Chondrocyte (in vitro differentiated cells): ENCODE measurements around the gene RAPGEF3. TPM values are rescaled to one million over a fixed set of nuclear protein-coding genes. Genes with fewer than 3 reads are reported as not detected.

Experiments
- DNase-seq: peaks from one replicate; pipeline ENCODE4 v3.0.0; 2021; ENCODE audit warnings: mixed read lengths, low spot score
- H3K27ac Mint-ChIP-seq: one replicate; pipeline ENCODE4 v1.8.0; 2021; ENCODE audit warnings: mild to moderate bottlenecking, moderate library complexity, mixed read lengths; ENCODE audit not compliant: unreplicated experiment
- H3K27me3 Mint-ChIP-seq: 2 replicates; pipeline ENCODE4 v1.8.0; 2021; ENCODE audit warnings: low read depth, mixed read lengths
- H3K36me3 Mint-ChIP-seq: 2 replicates; pipeline ENCODE4 v1.8.0; 2021; ENCODE audit warnings: low read depth, mixed read lengths
- H3K4me1 Mint-ChIP-seq: 2 replicates; pipeline ENCODE4 v1.8.0; 2021; ENCODE audit warnings: low read depth, mild to moderate bottlenecking, mixed read lengths
- H3K4me3 Mint-ChIP-seq: one replicate; pipeline ENCODE4 v1.8.0; 2021; ENCODE audit warnings: mild to moderate bottlenecking, moderate library complexity, mixed read lengths; ENCODE audit not compliant: unreplicated experiment
- H3K9me3 Mint-ChIP-seq: 2 replicates; pipeline ENCODE4 v1.8.0; 2021; ENCODE audit warnings: low read depth, mixed read lengths
- CTCF ChIP-seq: fragments of 200-600 bp; sonication (generic); IDR thresholded peaks from 2 replicates; pipeline ENCODE4 v1.5.0; 2021; ENCODE audit warnings: antibody characterized with exemption, mild to moderate bottlenecking, moderate library complexity
- total RNA-seq: library from RNA; stranded (reverse); gene quantifications from 3 replicates; pipeline ENCODE4 v1.2.1, GENCODE V29; 2021

RAPGEF3 gene
- total RNA-seq, 1 donor from 2014 or later, result 1.3 TPM

GRCh38 chr12:47773858-47774580 lies 15.3 kb upstream of the RAPGEF3 start:
- H3K27me3 Mint-ChIP-seq, result no peaks in the 10 kb centered on the region
- no peaks in the 10 kb centered on the region for H3K9me3 Mint-ChIP-seq
- no peaks in the 10 kb centered on the region for H3K36me3 Mint-ChIP-seq
- no peak overlapping the region for H3K27ac Mint-ChIP-seq
- no peak for TF ChIP-seq CTCF
- DNase-seq, result no peak
- peak overlapping the region; percentile 81 for H3K4me3 Mint-ChIP-seq
- peaks cover 29% of the 10 kb centered on the region for H3K4me1 Mint-ChIP-seq

- no peaks in the 10 kb centered on the region for H3K27me3 Mint-ChIP-seq
These were observed 14.6 kb upstream of the RAPGEF3 start, which contains the start of gene SLC48A1 for GRCh38 chr12:47773062-47773857. TSS of gene SLC48A1 (plus strand) at chr12:47773238. CDS start at chr12:47773305, 67 bp downstream.

GRCh38 chr12:47772738-47773061 lies 14.0 kb upstream of the RAPGEF3 start:
- Mint-ChIP-seq H3K36me3 (no peaks in the 10 kb centered on the region), H3K4me1 (peaks cover 27% of the 10 kb centered on the region), H3K4me3 (peak overlapping the region; percentile 67), H3K9me3 (no peaks in the 10 kb centered on the region), H3K27ac (no peak overlapping the region), H3K27me3 (no peaks in the 10 kb centered on the region)
- DNase-seq, result no peak
- no peak for TF ChIP-seq CTCF

More at GRCh38 chr12:47773062-47773857, 14.6 kb upstream of the RAPGEF3 start, which contains the start of gene SLC48A1:
- peaks cover 27% of the 10 kb centered on the region for H3K4me1 Mint-ChIP-seq
- no peak within 1 kb of the TSS for H3K27ac Mint-ChIP-seq
- H3K4me3 Mint-ChIP-seq, result peak within 1 kb of the TSS; percentile 81
- peak; percentile 63 for TF ChIP-seq CTCF
- H3K9me3 Mint-ChIP-seq, result no peaks in the 10 kb centered on the region
- no peak for DNase-seq
- no peaks in the 10 kb centered on the region for H3K36me3 Mint-ChIP-seq

- Mint-ChIP-seq H3K36me3 (no peaks in the 10 kb centered on the region), H3K27me3 (no peaks in the 10 kb centered on the region), H3K4me1 (peaks cover 32% of the 10 kb centered on the region), H3K27ac (no peak overlapping the region), H3K9me3 (no peaks in the 10 kb centered on the region), H3K4me3 (peak overlapping the region; percentile 67)
- DNase-seq, result no peak
- no peak for TF ChIP-seq CTCF
These were observed 13.5 kb upstream of the RAPGEF3 start for GRCh38 chr12:47772094-47772660.

GRCh38 chr12:47771304-47771703 lies 12.6 kb upstream of the RAPGEF3 start:
- H3K4me1 Mint-ChIP-seq, result peaks cover 24% of the 10 kb centered on the region
- H3K36me3 Mint-ChIP-seq, result no peaks in the 10 kb centered on the region
- H3K27ac Mint-ChIP-seq, result no peak overlapping the region
- DNase-seq, result no peak
- no peak for TF ChIP-seq CTCF
- no peaks in the 10 kb centered on the region for H3K9me3 Mint-ChIP-seq
- H3K27me3 Mint-ChIP-seq, result no peaks in the 10 kb centered on the region
- H3K4me3 Mint-ChIP-seq, result no peak overlapping the region
